ENCODE measurements around the gene ABCD1. TPM values are rescaled to one million over a fixed set of nuclear protein-coding genes. Genes with fewer than 3 reads are reported as not detected.

ABCD1 gene
- polyA plus RNA-seq, 1 donor from 2014 or later = 3.6 TPM

DNA sequence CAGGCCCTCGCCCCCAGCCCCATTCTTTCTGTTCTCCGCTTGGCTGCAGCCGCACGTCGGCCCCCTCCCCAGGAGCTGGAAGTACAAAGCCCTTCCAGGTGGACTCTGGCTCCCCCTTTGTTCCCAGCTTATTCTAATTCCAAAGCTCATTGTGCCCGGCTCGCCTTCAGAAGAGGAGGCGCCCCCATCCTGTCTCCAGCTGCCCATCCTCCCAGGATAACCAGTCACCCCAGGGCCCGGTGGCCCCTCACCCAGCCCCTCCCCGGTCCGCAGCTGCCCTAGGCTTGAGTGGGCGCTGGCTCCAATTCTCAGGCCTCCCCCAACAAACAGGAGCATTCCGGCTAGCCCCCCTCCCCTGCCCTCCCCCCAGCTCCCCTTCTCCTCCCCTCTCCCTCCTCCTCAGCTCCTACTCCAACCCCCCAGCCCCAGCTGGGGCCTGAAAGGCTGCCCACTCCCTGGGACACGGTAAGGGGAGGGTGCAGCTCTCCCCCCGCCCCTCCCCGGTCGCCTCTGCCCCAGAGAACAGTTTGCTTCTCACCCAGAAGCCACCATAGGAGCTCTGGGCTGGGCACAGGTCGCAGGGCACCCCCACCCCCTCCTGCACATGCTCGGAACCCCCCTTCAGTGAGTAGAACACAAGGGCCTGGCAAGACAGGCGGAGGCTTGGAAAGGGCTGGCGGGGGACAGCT, 40.0 kb upstream of the ABCD1 start:
- Histone ChIP-seq H3K27ac (ENCODE audit: low read length) (peak overlapping the region; percentile 83), H3K4me2 (ENCODE audit: low read length) (no peak overlapping the region), H3F3A (ENCODE audit: insufficient read depth, low read length, poor library complexity, severe bottlenecking) (no peaks in the 10 kb centered on the region)

DNA sequence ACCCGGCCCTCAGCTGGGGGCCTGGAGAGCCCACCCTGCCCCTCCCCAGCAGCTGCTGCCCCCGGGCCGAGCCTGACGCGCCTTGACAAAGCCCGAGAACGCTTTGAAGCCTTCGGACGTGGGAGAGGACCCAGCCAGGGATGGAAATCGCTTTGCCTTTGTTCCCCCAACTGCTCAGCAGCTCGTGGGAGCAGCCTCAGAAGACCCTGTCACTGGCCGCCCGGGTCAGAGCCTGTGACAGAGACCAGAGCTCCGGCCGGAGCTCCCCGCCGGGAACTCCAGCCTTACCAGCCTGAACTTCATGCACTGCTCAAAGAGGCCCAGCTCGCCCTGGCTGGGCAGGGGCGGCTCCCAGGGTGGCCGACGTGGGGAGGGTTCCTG, 39.5 kb upstream of the ABCD1 start:
- no peaks in the 10 kb centered on the region for H3K36me3 ChIP-seq (ENCODE audit: insufficient read depth, low read length)
- no peaks in the 10 kb centered on the region for H3F3A ChIP-seq (ENCODE audit: insufficient read depth, low read length, poor library complexity, severe bottlenecking)
- H3K9ac ChIP-seq (ENCODE audit: low read length) = peak overlapping the region; percentile 57
- peaks cover 6% of the 10 kb centered on the region for H3K79me2 ChIP-seq (replicated peaks; ENCODE audit: insufficient read depth, low read length)
- H4K20me1 ChIP-seq (ENCODE audit: insufficient read depth) = peaks cover 4% of the 10 kb centered on the region
- H2AFZ ChIP-seq (ENCODE audit: low read depth, low read length) = no peak overlapping the region
- no peaks in the 10 kb centered on the region for H3K9me2 ChIP-seq (ENCODE audit: insufficient read depth, low read length)
- TF ChIP-seq EP300 (conservative IDR thresholded peaks at IDR 0.05; ENCODE audit: poor library complexity, severe bottlenecking) (no peak), MXI1 (conservative IDR thresholded peaks at IDR 0.05; ENCODE audit: poor library complexity, severe bottlenecking) (no peak), TAF1 (IDR thresholded peaks at IDR 0.05; ENCODE audit: low read depth) (no peak)
- H3K4me3 ChIP-seq (ENCODE audit: low read length) = peak overlapping the region; percentile 42
- no peaks in the 10 kb centered on the region for H3K27me3 ChIP-seq (ENCODE audit: insufficient read depth, low read depth, low read length)
- peak overlapping the region; percentile 83 for H3K27ac ChIP-seq (ENCODE audit: low read length)
- H3K4me2 ChIP-seq (ENCODE audit: low read length) = no peak overlapping the region
- H3K9me3 ChIP-seq (ENCODE audit: low read length) = no peaks in the 10 kb centered on the region

More for the DNA sequence above, 40.0 kb upstream of the ABCD1 start:
- H3K9me2 ChIP-seq (ENCODE audit: insufficient read depth, low read length) = no peaks in the 10 kb centered on the region
- H4K20me1 ChIP-seq (ENCODE audit: insufficient read depth) = peaks cover under 1% of the 10 kb centered on the region
- TF ChIP-seq EP300 (conservative IDR thresholded peaks at IDR 0.05; ENCODE audit: poor library complexity, severe bottlenecking) (no peak), POLR2AphosphoS5 (IDR thresholded peaks at IDR 0.05) (peak; percentile 22), RAD21 (conservative IDR thresholded peaks at IDR 0.05) (no peak), SMC3 (conservative IDR thresholded peaks at IDR 0.05; ENCODE audit: poor library complexity) (no peak), TAF1 (IDR thresholded peaks at IDR 0.05; ENCODE audit: low read depth) (no peak), MXI1 (conservative IDR thresholded peaks at IDR 0.05; ENCODE audit: poor library complexity, severe bottlenecking) (no peak), EZH2 (IDR thresholded peaks at IDR 0.05; ENCODE audit: borderline replicate concordance, insufficient read depth, low read length, poor library complexity, severe bottlenecking) (no peak)
- TF ChIP-seq, protein P1, sequence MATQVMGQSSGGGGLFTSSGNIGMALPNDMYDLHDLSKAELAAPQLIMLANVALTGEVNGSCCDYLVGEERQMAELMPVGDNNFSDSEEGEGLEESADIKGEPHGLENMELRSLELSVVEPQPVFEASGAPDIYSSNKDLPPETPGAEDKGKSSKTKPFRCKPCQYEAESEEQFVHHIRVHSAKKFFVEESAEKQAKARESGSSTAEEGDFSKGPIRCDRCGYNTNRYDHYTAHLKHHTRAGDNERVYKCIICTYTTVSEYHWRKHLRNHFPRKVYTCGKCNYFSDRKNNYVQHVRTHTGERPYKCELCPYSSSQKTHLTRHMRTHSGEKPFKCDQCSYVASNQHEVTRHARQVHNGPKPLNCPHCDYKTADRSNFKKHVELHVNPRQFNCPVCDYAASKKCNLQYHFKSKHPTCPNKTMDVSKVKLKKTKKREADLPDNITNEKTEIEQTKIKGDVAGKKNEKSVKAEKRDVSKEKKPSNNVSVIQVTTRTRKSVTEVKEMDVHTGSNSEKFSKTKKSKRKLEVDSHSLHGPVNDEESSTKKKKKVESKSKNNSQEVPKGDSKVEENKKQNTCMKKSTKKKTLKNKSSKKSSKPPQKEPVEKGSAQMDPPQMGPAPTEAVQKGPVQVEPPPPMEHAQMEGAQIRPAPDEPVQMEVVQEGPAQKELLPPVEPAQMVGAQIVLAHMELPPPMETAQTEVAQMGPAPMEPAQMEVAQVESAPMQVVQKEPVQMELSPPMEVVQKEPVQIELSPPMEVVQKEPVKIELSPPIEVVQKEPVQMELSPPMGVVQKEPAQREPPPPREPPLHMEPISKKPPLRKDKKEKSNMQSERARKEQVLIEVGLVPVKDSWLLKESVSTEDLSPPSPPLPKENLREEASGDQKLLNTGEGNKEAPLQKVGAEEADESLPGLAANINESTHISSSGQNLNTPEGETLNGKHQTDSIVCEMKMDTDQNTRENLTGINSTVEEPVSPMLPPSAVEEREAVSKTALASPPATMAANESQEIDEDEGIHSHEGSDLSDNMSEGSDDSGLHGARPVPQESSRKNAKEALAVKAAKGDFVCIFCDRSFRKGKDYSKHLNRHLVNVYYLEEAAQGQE (IDR thresholded peaks at IDR 0.05; ENCODE audit: borderline replicate concordance) = no peak
- TF ChIP-seq, protein P2, sequence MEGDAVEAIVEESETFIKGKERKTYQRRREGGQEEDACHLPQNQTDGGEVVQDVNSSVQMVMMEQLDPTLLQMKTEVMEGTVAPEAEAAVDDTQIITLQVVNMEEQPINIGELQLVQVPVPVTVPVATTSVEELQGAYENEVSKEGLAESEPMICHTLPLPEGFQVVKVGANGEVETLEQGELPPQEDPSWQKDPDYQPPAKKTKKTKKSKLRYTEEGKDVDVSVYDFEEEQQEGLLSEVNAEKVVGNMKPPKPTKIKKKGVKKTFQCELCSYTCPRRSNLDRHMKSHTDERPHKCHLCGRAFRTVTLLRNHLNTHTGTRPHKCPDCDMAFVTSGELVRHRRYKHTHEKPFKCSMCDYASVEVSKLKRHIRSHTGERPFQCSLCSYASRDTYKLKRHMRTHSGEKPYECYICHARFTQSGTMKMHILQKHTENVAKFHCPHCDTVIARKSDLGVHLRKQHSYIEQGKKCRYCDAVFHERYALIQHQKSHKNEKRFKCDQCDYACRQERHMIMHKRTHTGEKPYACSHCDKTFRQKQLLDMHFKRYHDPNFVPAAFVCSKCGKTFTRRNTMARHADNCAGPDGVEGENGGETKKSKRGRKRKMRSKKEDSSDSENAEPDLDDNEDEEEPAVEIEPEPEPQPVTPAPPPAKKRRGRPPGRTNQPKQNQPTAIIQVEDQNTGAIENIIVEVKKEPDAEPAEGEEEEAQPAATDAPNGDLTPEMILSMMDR (IDR thresholded peaks at IDR 0.05; ENCODE audit: poor library complexity, severe bottlenecking) = peak; percentile 19
- H3K9me3 ChIP-seq (ENCODE audit: low read length) = no peaks in the 10 kb centered on the region
- peaks cover under 1% of the 10 kb centered on the region for H3K79me2 ChIP-seq (replicated peaks; ENCODE audit: insufficient read depth, low read length)
- no peaks in the 10 kb centered on the region for H3K36me3 ChIP-seq (ENCODE audit: insufficient read depth, low read length)
- H3K27me3 ChIP-seq (ENCODE audit: insufficient read depth, low read depth, low read length) = no peaks in the 10 kb centered on the region
- no peak overlapping the region for H2AFZ ChIP-seq (ENCODE audit: low read depth, low read length)
- H3K9ac ChIP-seq (ENCODE audit: low read length) = peak overlapping the region; percentile 57
- H3K4me3 ChIP-seq (ENCODE audit: low read length) = peak overlapping the region; percentile 42

Data from neural cell (in vitro differentiated cells).